Regular cardiac myocyte (primary cell): Measurements from ENCODE around the gene GNG5. TPM values are rescaled to one million over a fixed set of nuclear protein-coding genes. Genes with fewer than 3 reads are reported as not detected.

Experiments
- total RNA-seq: library from RNA; depleted of rRNA; stranded (reverse); fragments of >200 nt; gene quantifications from 2 replicates; pipeline ENCODE4 v1.2.3, GENCODE V29; 2014

Gene GNG5
- total RNA-seq = 11.0 and 16.7 TPM in 2 replicates

GRCh38 chr1:84506002-84506728, at the start of gene GNG5, which contains the start of gene SPATA1:
GNG5 (minus strand) TSS chr1:84506581; CDS start chr1:84506091, 490 bp downstream.
SPATA1 (plus strand) TSS chr1:84506386; CDS start chr1:84516360, 9,974 bp downstream.

DNA sequence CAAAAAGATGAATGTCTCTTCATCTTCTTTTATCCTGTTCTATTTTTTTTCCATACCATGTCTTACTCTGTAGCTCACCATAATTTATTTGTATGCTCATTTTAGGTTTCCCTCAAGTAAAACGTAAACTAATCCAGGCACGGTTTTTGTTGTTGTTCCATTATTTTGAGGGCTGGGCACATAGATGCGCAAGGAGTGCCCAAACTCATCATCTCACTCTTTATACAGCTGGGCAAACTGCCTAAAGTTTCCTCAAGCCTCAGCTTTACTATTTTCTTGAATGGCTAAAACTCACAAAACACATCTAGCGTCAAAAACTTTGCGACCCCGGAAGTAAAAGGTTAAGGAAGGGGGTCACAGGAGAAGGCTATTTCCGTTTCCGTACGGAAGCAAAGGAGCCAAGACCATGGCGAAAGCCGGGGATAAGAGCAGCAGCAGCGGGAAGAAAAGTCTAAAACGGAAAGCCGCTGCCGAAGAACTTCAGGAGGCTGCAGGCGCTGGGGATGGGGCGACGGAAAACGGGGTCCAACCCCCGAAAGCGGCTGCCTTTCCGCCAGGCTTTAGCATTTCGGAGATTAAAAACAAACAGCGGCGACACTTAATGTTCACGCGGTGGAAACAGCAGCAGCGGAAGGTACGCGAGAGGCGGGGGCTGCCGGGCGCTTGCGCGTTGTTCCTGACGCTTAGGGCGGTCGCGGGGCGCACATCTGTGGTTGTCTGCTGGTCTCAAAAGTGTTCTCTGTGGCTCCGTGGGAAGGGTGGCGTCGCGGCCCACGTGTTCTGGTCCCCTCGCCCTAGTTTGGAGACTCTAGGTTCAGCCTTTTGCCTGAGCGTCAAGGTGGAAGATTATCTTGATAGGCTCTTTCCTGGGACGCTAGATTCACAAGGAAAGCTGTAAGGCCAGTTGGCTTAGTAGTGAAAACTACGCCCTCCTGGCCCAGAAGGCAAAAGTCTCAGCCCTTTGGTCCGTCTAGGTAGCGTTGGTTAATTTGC, 27.2 kb downstream of the GNG5 start, which contains the start of gene RPF1:
Gene RPF1 (plus strand): TSS at position 391 of the 993 bp plus-strand sequence. CDS start 16 bp downstream, at position 407.

Other genes starting within 250 kb of the GNG5 start
- gene SAMD13, start 204.9 kb downstream of the GNG5 start, total RNA-seq = 0.56 and 0.77 TPM in 2 replicates
- gene DNASE2B, start 108.1 kb downstream of the GNG5 start, total RNA-seq = not detected in 2 replicates
- gene RPF1, start 27.3 kb downstream of the GNG5 start, total RNA-seq = 35.5 and 44.5 TPM in 2 replicates
- under 0.01 and 0.96 TPM in 2 replicates for gene SPATA1, start 195 bp downstream of the GNG5 start, total RNA-seq
- 9.6 and 17.5 TPM in 2 replicates for gene CTBS, start 67.9 kb upstream of the GNG5 start, total RNA-seq
- gene SSX2IP, start 183.9 kb upstream of the GNG5 start, total RNA-seq = 15.5 and 31.1 TPM in 2 replicates